ENCODE measurements around the gene TXNRD2.

- no peak for TF ChIP-seq CTCF (conservative IDR thresholded peaks at IDR 0.05)
- no peak for TF ChIP-seq EZH2 (IDR thresholded peaks at IDR 0.05; ENCODE audit: low read depth)
Measured at GRCh38 chr22:19841641-19842392, 99.8 kb downstream of the TXNRD2 start.

Data from PC-9 (cell line).